ENCODE measurements around the gene TENM4.
A peak's percentile ranks its signal among the peaks of the same experiment; 100 is the strongest.

Gene TENM4

DNA sequence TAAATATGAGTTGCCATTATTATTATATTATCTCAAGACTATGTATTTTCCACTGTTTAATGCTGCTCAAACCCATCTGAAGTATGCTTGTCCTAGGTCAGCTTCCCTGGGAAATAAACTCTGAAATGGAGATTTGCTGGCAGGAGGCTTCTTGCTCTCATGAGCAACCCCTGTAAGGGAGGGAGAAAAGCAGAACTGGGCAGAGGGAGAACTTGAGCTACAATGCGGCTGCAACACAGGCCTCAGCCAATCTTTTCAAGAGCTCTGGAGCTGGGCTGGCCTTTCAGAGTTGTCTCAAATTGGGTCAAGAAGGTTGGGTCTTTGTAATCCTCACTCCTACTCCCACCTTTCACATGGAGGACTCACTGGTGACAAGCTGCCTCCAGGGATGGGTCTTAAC lies 412.6 kb downstream of the TENM4 start:
- DNase-seq (ENCODE audit: insufficient read length, low spot score) (no peak), FAIRE-seq (no peak)
- no peak for TF ChIP-seq POLR2A (IDR thresholded peaks at IDR 0.05; ENCODE audit: low read depth, low read length)

- DNase-seq (ENCODE audit: insufficient read length, low spot score) (peak; percentile 15), FAIRE-seq (no peak)
- no peak for TF ChIP-seq POLR2A (IDR thresholded peaks at IDR 0.05; ENCODE audit: low read depth, low read length)
These were observed 413.9 kb downstream of the TENM4 start for GRCh38 chr11:79026803-79027445.

GRCh38 chr11:79025622-79026021 lies 415.2 kb downstream of the TENM4 start:
- DNase-seq (ENCODE audit: insufficient read length, low spot score) (no peak), FAIRE-seq (no peak)
- TF ChIP-seq POLR2A (IDR thresholded peaks at IDR 0.05; ENCODE audit: low read depth, low read length) = no peak

DNA sequence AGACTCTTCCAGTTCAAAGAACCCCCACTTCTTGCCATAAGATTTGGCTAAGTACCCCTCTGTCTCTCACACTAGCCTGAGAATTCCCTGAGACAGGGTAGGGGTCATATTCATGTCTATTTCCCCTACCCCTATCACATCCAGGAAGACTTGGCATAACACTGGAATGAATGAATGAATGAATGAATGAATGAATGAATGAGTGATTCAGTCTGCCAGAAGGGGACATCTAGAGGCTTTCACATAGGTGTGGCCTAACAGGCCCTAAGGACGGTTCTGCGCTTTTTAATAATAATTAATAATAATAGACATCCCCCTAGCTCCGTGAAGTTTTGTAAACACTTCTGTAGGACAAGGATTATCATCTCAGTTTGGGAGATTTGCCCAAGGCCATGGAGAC lies 415.7 kb downstream of the TENM4 start:
- FAIRE-seq (no peak), DNase-seq (ENCODE audit: insufficient read length, low spot score) (no peak)
- TF ChIP-seq POLR2A (IDR thresholded peaks at IDR 0.05; ENCODE audit: low read depth, low read length) = no peak

DNA sequence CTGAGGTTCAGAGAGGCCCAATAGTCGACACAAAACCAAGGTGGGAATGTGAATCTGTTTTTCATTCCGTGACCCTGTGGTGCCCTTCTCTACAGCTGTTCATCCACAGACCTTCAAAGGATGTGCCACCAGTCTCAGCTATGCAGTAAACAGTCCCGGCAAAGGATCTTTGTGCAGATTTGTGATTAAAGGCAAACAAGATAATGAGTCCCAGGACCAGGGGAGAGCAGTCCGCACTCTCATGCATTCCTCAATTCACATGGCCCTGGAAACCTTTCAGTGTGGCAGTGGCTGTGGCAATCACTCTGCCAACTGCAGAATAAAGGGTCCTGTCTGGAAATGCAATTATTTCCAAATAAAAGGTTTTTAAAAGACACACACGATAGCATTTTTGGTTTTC lies 418.6 kb downstream of the TENM4 start:
- DNase-seq (ENCODE audit: insufficient read length, low spot score) (no peak), FAIRE-seq (no peak)
- TF ChIP-seq POLR2A (IDR thresholded peaks at IDR 0.05; ENCODE audit: low read depth, low read length) = no peak

GRCh38 chr11:79021601-79022000 lies 419.2 kb downstream of the TENM4 start:
- no peak for TF ChIP-seq POLR2A (IDR thresholded peaks at IDR 0.05; ENCODE audit: low read depth, low read length)
- no peak for FAIRE-seq

DNA sequence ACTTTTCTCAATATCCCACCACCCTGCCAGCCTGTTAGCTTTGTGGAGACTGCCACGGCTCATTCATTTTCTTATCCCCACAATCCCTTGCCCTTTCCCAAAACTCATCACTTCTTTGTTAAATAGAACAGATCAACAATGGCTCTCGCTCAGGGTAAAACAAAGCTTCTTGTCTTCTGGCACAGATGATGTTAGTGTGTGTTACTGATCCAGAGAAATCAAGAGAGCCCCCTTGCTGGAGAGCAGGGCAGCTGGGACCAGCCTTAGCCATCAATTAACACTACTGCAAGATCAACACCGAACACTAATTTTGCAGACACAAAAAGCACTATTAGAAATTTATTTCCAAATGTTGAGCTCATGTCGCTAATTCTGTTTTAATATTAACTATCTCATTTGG lies 420.9 kb downstream of the TENM4 start:
- no peak for FAIRE-seq

More at GRCh38 chr11:79021601-79022000, 419.2 kb downstream of the TENM4 start:
- DNase-seq (ENCODE audit: insufficient read length, low spot score) = no peak

GRCh38 chr11:79019277-79019676 lies 421.6 kb downstream of the TENM4 start:
- DNase-seq (ENCODE audit: insufficient read length, low spot score) = no peak
- TF ChIP-seq POLR2A (IDR thresholded peaks at IDR 0.05; ENCODE audit: low read depth, low read length) = no peak
- no peak for FAIRE-seq

More for the DNA sequence above, 420.9 kb downstream of the TENM4 start:
- no peak for DNase-seq (ENCODE audit: insufficient read length, low spot score)
- no peak for TF ChIP-seq POLR2A (IDR thresholded peaks at IDR 0.05; ENCODE audit: low read depth, low read length)

DNA sequence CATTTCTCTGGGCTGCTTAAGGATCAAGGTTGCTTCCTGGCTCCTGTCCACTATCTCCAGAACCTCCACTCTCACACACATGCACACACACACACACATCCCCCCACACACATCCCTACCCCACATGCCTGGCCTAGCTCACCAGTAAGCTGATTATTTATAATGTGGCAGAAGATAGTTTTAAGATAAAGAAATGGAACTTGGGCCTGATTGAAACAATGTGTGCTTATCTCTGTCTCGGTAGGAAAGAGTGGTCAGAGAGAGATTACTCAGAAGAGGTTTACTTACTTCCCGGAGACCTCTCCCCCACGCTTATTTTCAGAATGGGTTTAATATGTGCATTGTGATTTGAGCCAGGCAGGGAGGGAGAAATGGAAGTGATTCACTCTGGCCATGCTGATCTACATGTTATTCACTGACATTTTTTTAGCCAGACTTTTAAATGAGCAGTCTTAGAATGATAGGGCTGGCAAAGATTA lies 422.4 kb downstream of the TENM4 start:
- DNase-seq (ENCODE audit: insufficient read length, low spot score) = peak; percentile 29
- peak; percentile 11 for FAIRE-seq
- no peak for TF ChIP-seq POLR2A (IDR thresholded peaks at IDR 0.05; ENCODE audit: low read depth, low read length)

- no peak for FAIRE-seq
- DNase-seq (ENCODE audit: insufficient read length, low spot score) = no peak
- TF ChIP-seq POLR2A (IDR thresholded peaks at IDR 0.05; ENCODE audit: low read depth, low read length) = no peak
These were observed 423.0 kb downstream of the TENM4 start for GRCh38 chr11:79017811-79018210.

DNA sequence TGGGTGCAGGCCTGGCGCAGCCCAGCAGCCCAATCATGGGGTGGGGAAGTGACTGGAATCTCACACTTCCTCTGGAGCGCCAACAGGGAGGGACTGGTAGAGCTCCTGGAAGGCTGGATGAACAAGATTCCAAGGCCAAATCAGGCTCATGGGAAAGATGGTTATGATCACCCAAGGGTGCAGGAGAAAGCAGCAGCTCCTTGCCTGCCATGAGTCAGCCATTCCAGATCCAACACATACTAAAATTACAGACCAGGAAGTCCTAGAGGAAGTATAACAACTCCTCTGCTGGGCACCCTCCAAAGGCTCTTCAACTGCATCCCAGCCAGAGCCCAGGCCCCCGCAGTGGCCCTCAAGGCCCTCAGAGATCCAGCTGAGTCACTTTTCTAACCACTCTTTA lies 427.3 kb downstream of the TENM4 start:
- TF ChIP-seq POLR2A (IDR thresholded peaks at IDR 0.05; ENCODE audit: low read depth, low read length) = no peak
- FAIRE-seq (no peak), DNase-seq (ENCODE audit: insufficient read length, low spot score) (peak; percentile 25)

DNA sequence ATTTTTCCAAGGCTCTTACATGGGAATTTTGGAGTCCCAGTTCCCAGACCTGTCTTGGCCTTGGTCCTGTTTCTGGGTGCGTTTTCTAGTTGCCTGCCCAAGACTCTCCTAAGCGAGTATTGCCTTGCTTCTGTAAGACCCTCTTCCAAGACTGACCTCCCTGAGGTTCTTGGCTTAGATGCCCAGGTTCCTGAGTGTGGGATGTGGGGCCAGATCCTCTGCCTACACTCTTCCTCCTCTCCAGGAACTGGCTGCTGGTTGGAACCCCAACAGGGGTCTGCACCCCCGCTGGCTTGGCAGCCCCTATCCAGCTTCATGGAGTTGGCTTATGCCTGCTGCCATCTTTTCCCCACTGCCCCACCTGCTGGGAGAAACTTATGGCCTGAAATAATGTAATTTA lies 429.5 kb downstream of the TENM4 start:
- DNase-seq (ENCODE audit: insufficient read length, low spot score) = no peak
- no peak for FAIRE-seq
- TF ChIP-seq POLR2A (IDR thresholded peaks at IDR 0.05; ENCODE audit: low read depth, low read length) = no peak

- DNase-seq (ENCODE audit: insufficient read length, low spot score) (no peak), FAIRE-seq (no peak)
These were observed 432.9 kb downstream of the TENM4 start for GRCh38 chr11:79007771-79008402.

DNA sequence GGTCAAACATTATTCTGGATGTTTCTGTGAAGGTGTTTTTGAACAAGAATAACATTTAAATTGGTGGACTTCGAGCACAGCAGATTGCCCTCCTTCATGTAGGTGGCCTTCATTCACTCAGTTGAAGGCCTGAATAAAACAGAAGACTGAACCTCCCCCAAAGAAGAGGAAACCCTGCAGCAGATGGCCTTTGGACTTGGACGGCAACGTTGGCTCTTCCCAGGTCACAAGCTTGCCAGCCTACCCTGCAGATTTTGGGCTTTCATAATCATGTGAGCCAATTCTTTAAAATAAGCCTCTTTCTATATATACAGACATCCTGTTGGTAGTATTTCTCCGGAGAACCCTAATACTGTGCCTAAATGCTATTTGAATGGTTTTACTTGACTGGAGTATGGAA lies 434.0 kb downstream of the TENM4 start:
- FAIRE-seq (no peak), DNase-seq (ENCODE audit: insufficient read length, low spot score) (no peak)
- TF ChIP-seq POLR2A (IDR thresholded peaks at IDR 0.05; ENCODE audit: low read depth, low read length) = no peak

More at GRCh38 chr11:79007771-79008402, 432.9 kb downstream of the TENM4 start:
- no peak for TF ChIP-seq POLR2A (IDR thresholded peaks at IDR 0.05; ENCODE audit: low read depth, low read length)

GRCh38 chr11:78996007-78996406 lies 444.8 kb downstream of the TENM4 start:
- no peak for TF ChIP-seq POLR2A (IDR thresholded peaks at IDR 0.05; ENCODE audit: low read depth, low read length)
- FAIRE-seq (no peak), DNase-seq (ENCODE audit: insufficient read length, low spot score) (no peak)

Data from H54 (cell line).